ENCODE results near the gene GTF2H4.

Gene GTF2H4

GRCh38 chr6:30935018-30935417 lies 27.0 kb downstream of the GTF2H4 start:
- H3K4me3 ChIP-seq (replicated peaks in 1 of 2; ENCODE audit: low read depth in 2 of 2, low read length in 2 of 2): no peak overlapping the region
- TF ChIP-seq CTCF (IDR thresholded peaks at IDR 0.05; ENCODE audit: low read depth, low read length): no peak
- DNase-seq (ENCODE audit: low read depth in 2 of 2): peak; percentile 28 to 56

GRCh38 chr6:30937265-30937664 lies 29.3 kb downstream of the GTF2H4 start:
- TF ChIP-seq CTCF (IDR thresholded peaks at IDR 0.05; ENCODE audit: low read depth, low read length): no peak
- H3K4me3 ChIP-seq (replicated peaks in 1 of 2; ENCODE audit: low read depth in 2 of 2, low read length in 2 of 2): no peak overlapping the region
- no peak for DNase-seq (ENCODE audit: low read depth in 2 of 2)

DNA sequence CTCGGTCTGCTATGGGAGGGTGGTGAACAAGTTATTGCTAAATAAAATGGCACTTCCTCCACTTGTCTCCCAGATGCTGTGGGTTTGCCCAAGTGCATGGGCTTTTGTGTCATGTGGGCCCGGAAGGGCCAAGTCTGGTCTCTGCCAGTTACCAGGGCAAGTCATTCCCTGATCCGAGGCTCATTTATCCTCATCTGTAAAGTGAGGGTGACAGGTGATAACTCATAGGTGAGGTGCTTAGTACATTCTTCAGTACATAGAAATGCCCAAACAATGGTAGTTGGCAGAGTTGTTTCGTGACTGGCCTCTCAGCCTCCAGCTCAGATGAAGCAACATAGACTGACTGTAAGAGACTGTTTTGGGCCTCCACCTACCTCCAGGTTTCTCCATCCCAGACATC lies 30.7 kb downstream of the GTF2H4 start:
- no peak for DNase-seq (ENCODE audit: low read depth in 2 of 2)
- no peak overlapping the region for H3K4me3 ChIP-seq (replicated peaks in 1 of 2; ENCODE audit: low read depth in 2 of 2, low read length in 2 of 2)
- no peak for TF ChIP-seq CTCF (IDR thresholded peaks at IDR 0.05; ENCODE audit: low read depth, low read length)

GRCh38 chr6:30939473-30939872 lies 31.5 kb downstream of the GTF2H4 start:
- no peak overlapping the region for H3K4me3 ChIP-seq (replicated peaks in 1 of 2; ENCODE audit: low read depth in 2 of 2, low read length in 2 of 2)
- no peak for TF ChIP-seq CTCF (IDR thresholded peaks at IDR 0.05; ENCODE audit: low read depth, low read length)
- DNase-seq (ENCODE audit: low read depth in 2 of 2): no peak

- H3K4me3 ChIP-seq (replicated peaks in 1 of 2; ENCODE audit: low read depth in 2 of 2, low read length in 2 of 2): no peak within 1 kb of the TSS
- DNase-seq (ENCODE audit: low read depth in 2 of 2): no peak
- TF ChIP-seq CTCF (IDR thresholded peaks at IDR 0.05; ENCODE audit: low read depth, low read length): no peak
Observed at GRCh38 chr6:30940361-30940986, 32.5 kb downstream of the GTF2H4 start, which contains the start of gene MUCL3. Gene MUCL3, plus strand, starts transcription at chr6:30940973. Its CDS starts 27 bp downstream, at chr6:30941000.

DNA sequence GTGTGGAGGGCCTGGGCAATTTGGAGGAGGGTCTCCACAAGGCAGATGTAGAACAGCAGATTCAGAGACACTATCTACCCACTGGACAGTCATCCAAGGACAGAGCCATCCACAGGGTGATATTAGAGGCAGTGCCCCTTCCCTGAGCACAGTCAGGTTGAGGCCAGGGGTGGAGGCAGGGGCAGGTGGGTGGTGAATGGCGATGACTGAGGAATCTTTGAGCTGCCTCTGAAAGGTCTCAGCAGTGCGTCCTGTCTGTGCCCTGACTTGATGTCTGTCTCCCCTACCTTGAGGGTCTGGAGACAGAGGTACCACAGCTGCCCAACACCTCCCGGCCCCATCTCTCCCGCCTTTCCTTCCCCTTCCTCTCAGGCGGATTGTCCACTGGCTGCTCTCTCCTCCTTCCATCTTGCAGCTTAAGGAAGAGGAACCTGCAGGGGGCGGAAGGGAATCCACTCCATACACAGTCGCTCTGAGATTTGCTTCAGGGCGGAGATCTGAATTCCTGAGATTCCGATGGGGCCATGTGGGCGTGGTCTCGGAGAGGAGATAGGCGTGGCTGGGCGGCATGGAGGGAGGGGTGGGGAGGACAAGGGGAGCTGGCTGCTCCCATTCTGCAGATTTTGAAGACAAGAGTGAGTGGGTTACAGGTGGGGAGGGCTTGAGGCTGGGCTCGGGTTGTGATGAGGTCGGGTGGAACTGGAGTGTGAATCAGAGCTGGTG lies 34.5 kb downstream of the GTF2H4 start:
- no peak overlapping the region for H3K4me3 ChIP-seq (replicated peaks in 1 of 2; ENCODE audit: low read depth in 2 of 2, low read length in 2 of 2)
- TF ChIP-seq CTCF (IDR thresholded peaks at IDR 0.05; ENCODE audit: low read depth, low read length): peak; percentile 72
- peak; percentile 85 to 90 for DNase-seq (ENCODE audit: low read depth in 2 of 2)
